H54 (cell line): ENCODE data around the gene INMT.
A peak's percentile ranks its signal among the peaks of the same experiment; 100 is the strongest.

ENCODE experiments used
- DNase-seq: peaks from one replicate; pipeline ENCODE4 v3.0.0; 2011; ENCODE audit warnings: low spot score, mixed read lengths; ENCODE audit not compliant: insufficient read length
- FAIRE-seq: peaks from 3 replicates; lab custom pipeline; 2011; peaks lifted over from hg19 to GRCh38; lab: Jason Lieb, UNC
- POLR2A ChIP-seq: IDR thresholded peaks from 2 replicates; pipeline ENCODE4 v1.6.1; 2011; ENCODE audit warnings: low read depth, mild to moderate bottlenecking, low read length

The INMT gene

DNA sequence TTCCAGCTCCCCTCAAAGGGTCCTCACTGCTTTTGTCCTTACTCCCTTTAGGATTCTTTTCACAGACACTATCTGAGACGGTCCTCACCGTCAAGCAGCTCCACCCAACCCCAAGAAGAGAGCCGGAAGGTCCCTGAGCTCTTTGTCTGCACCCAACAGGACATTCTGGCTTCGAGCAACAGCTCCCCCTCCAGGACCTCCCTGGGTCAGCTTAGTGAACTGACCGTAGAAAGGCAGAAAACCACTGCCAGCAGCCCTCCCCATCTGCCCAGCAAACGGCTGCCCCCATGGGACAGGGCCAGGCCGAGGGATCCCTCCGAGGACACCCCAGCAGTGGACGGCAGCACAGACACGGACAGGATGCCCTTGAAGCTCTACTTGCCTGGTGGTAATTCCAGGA is 39.2 kb downstream of the INMT start:
- DNase-seq: no peak
- FAIRE-seq: no peak
- no peak for TF ChIP-seq POLR2A

GRCh38 chr7:30795161-30795948 is 43.4 kb downstream of the INMT start:
- no peak for TF ChIP-seq POLR2A
- no peak for DNase-seq
- no peak for FAIRE-seq

DNA sequence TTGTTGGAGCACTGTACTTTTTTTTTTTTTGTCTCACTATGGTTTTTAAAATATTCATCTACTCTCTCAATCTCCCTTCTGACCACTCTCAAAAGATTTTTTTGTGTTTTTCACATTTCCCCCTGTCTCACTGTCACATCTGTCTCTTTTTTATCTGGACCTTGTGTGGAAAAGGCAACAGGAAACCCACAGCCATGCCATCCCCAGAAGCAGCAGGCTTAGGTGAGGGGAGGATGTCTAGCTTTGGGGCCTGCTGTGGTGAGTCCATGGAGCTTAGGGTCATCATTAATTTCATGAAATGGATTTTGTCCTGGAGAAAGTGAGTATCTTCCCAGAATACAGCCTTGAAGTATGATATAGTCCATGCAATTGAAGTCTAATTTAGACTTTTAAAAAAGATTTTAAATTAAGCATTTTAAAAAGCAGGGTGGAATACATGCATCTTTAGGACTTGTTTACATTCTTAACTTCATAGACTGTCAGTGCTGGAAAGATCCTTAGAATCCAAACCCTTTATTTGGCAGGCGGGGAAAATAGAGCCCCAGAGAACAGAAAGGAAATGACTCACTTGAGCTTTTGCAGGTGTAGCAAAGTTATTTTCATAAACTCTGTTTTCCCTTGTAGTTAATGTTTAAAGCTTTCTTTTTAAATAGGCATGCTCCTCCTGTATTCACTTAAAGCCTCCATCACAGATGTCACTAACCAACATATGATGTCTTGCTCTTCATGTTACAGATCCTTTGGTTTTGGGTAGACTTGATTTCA is 44.4 kb downstream of the INMT start:
- FAIRE-seq (no peak), DNase-seq (no peak)
- no peak for TF ChIP-seq POLR2A

DNA sequence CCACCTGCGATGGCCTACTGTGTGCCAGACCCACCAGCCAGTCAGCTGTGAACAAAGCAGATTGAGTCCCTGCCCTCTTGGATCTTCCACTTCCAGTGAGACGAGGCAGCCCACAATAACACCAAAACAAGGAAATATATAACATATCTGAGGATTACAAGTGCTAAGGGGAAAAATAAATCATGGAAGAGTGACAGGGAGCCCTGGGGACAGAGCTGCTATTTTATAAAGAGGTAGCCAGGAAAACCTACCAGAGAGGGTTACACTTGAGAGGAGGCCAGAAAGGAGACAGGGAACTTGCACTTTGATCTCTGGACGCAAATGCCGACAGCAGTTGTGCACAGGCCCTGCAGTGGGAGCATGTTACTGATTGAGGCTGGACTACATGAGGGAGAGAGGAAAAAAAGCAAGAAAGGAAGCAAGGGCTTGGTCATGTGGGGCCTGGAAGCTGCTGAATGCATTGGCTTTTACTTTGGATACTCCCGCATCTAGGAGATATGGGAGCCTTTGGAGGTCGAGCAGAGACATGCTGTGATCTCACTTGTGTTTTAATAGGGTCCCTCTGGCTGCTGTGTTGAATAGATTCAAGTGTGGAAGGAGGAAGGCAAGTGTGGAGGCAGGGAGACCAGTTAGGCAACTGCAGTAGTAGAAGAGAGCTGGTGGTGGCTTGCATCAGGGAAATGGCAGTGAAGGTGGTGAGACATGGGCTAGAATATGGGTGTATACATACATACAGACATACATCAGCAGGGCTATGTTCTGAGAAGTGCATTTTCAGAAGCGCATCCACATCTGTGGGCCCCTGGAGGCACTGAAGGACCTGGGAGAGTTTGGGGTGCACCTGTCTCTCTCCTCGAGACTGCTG is 45.5 kb downstream of the INMT start:
- DNase-seq (no peak), FAIRE-seq (no peak)
- TF ChIP-seq POLR2A: no peak

- no peak for TF ChIP-seq POLR2A
- FAIRE-seq (peak; percentile 33), DNase-seq (peak; percentile 91)
Measured at GRCh38 chr7:30799206-30799975, 47.5 kb downstream of the INMT start.

DNA sequence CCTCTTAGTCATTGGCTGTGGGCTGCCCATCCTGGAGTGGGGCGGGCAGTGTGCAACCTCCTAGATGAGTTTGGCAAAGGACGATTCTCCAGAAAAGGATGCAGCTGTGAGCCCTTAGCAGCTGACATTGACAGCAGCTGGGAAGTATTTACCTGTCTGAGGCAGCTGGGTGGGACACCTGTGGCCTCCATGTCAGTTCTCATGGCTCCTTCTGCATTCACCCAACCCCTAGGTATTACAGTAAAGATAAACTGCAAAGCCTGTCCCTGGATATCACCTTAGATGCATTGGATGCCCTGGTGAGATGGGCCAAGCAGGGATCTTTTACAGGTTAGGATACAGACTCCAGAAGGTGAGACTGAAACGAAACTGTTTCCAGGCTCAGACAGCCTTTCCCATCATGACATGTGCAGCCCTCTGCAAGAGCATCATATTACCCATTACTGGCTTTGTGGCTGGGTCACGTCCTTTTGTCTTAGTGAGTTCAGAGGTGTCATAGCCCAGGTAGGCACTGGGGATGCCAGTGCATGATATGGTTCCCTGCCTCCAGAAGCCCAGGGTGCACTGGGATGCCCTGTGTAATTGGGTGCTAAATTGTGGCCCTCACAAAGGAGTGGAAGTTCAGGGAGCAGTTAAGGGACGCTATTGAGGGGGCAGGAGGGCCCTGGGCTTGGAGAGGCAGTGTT is 48.2 kb downstream of the INMT start:
- no peak for DNase-seq
- TF ChIP-seq POLR2A: no peak
- no peak for FAIRE-seq

GRCh38 chr7:30800785-30801252 is 48.9 kb downstream of the INMT start:
- DNase-seq: peak; percentile 82
- no peak for FAIRE-seq
- TF ChIP-seq POLR2A: no peak

DNA sequence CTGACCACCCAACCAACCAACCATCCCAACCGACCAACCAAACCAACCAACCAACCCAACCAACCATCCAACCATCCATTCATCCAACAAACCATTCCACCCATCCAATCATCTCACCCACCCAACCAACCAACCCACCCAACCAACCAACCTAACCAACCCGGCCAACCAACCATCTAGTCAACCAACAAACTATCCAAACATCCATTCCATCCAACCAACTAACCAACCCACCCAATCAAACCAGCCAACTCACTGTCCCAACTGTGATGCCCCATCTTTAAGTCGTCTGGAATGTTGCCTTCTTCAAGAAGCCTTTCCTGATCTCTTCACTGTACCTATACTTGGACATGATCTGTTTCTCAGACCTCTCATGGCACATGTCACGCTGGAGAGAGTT is 50.9 kb downstream of the INMT start:
- TF ChIP-seq POLR2A: no peak
- no peak for FAIRE-seq

GRCh38 chr7:30804078-30804661 is 52.2 kb downstream of the INMT start:
- DNase-seq: peak; percentile 51
- no peak for FAIRE-seq

More for the DNA sequence above, 50.9 kb downstream of the INMT start:
- DNase-seq: no peak

GRCh38 chr7:30805081-30805691 is 53.3 kb downstream of the INMT start:
- TF ChIP-seq POLR2A: no peak
- no peak for DNase-seq
- no peak for FAIRE-seq

More at GRCh38 chr7:30804078-30804661, 52.2 kb downstream of the INMT start:
- no peak for TF ChIP-seq POLR2A

- DNase-seq (no peak), FAIRE-seq (no peak)
- no peak for TF ChIP-seq POLR2A
Measured at GRCh38 chr7:30805931-30806330, 54.0 kb downstream of the INMT start.
